IMR-90 (cell line): ENCODE results near the gene FAM32A. TPM values are rescaled to one million over a fixed set of nuclear protein-coding genes. Genes with fewer than 3 reads are reported as not detected.

Experiments used
- ATAC-seq: fragments of 200-7000 bp; cut with Tn5 transposase; 2 replicates; pipeline ENCODE4 v1.9.1; 2020; ENCODE audit warnings: low read depth, mild to moderate bottlenecking, moderate library complexity
- BruUV-seq: library from RNA; stranded (reverse); fragments of 400-500 nt; replicated peaks from 2 replicates; lab custom pipeline; 2021; lab: Mats Ljungman, UMichigan
- CTCF ChIA-PET: fragments of 300-600 bp; formaldehyde crosslinking; extraction: SDS; loops from one replicate; lab custom pipeline; 2021; ENCODE audit warnings: antibody characterized with exemption; lab: Yijun Ruan, JAX
- POLR2A ChIA-PET: fragments of 300-600 bp; sonication (Branson Sonifier 250); formaldehyde crosslinking; loops from one replicate; lab custom pipeline; 2022; ENCODE audit warnings: antibody characterized with exemption; ENCODE audit not compliant: unreplicated experiment; lab: Charles Lee
- DNase-seq: peaks from one replicate; pipeline ENCODE4 v3.0.0; 2013
- H2AFZ ChIP-seq: replicated peaks from 2 replicates; pipeline ENCODE3; 2013; ENCODE audit warnings: low read length, mild to moderate bottlenecking; ENCODE audit not compliant: poor library complexity
- H2AK5ac ChIP-seq: 2 replicates; pipeline ENCODE4 v1.6.1; 2013; ENCODE audit warnings: low read depth, low read length, inconsistent platforms
- H2AK9ac ChIP-seq: replicated peaks from 2 replicates; pipeline ENCODE3; 2013; ENCODE audit warnings: mild to moderate bottlenecking, low read depth, low read length, moderate library complexity; ENCODE audit not compliant: poor library complexity
- H2BK120ac ChIP-seq: 2 replicates; pipeline ENCODE4 v1.6.1; 2013; ENCODE audit warnings: low read depth, low read length, inconsistent platforms
- H2BK15ac ChIP-seq: 3 replicates; pipeline ENCODE4 v1.6.1; 2013; ENCODE audit warnings: low read depth, low read length, inconsistent platforms
- H2BK20ac ChIP-seq: 2 replicates; pipeline ENCODE4 v1.6.1; 2013; ENCODE audit warnings: low read depth, mild to moderate bottlenecking, inconsistent platforms, low read length, moderate library complexity
- H2BK5ac ChIP-seq: 2 replicates; pipeline ENCODE4 v1.6.1; 2013; ENCODE audit warnings: mild to moderate bottlenecking, low read depth, low read length, inconsistent platforms; ENCODE audit not compliant: poor library complexity, severe bottlenecking
- H3K14ac ChIP-seq: replicated peaks from 2 replicates; pipeline ENCODE4 v1.6.1; 2013; ENCODE audit warnings: low read depth, low read length, inconsistent platforms
- H3K18ac ChIP-seq: 2 replicates; pipeline ENCODE4 v1.6.1; 2013; ENCODE audit warnings: low read depth, low read length, control low read depth
- H3K23ac ChIP-seq: 2 replicates; pipeline ENCODE4 v1.6.1; 2013; ENCODE audit warnings: low read depth, low read length, inconsistent platforms
- H3K27ac ChIP-seq: 2 replicates; pipeline ENCODE4 v1.5.1; 2013; ENCODE audit warnings: mild to moderate bottlenecking, control low read depth, low read length; ENCODE audit not compliant: insufficient read depth
- H3K27me3 ChIP-seq: 2 replicates; pipeline ENCODE4 v1.6.1; 2013; ENCODE audit warnings: low read length; ENCODE audit not compliant: control insufficient read depth, insufficient read depth
- H3K36me3 ChIP-seq: 2 replicates; pipeline ENCODE4 v1.6.1; 2013; ENCODE audit warnings: low read length, mixed read lengths; ENCODE audit not compliant: control insufficient read depth, insufficient read depth
- H3K4ac ChIP-seq: 2 replicates; pipeline ENCODE4 v1.6.1; 2013; ENCODE audit warnings: low read depth, low read length, inconsistent platforms
- H3K4me1 ChIP-seq: 2 replicates; pipeline ENCODE4 v1.6.1; 2013; ENCODE audit warnings: low read length, mixed read lengths; ENCODE audit not compliant: control insufficient read depth, insufficient read depth
- H3K4me2 ChIP-seq: 2 replicates; pipeline ENCODE4 v1.6.1; 2013; ENCODE audit warnings: low read depth, mild to moderate bottlenecking, control low read depth, low read length, moderate library complexity
- H3K4me3 ChIP-seq: 2 replicates; pipeline ENCODE4 v1.5.1; 2013; ENCODE audit warnings: low read depth, mild to moderate bottlenecking, control low read depth, low read length, moderate library complexity; ENCODE audit not compliant: insufficient read depth
- H3K56ac ChIP-seq: 2 replicates; pipeline ENCODE4 v1.6.1; 2013; ENCODE audit warnings: low read length, inconsistent platforms; ENCODE audit not compliant: insufficient read depth; ENCODE audit errors: extremely low read depth
- H3K79me1 ChIP-seq, 2 experiments: 2 replicates each; pipeline ENCODE4 v1.6.1; 2013; ENCODE audit warnings: low read length in 2 of 2, inconsistent platforms in 1 of 2, low read depth in 1 of 2
- H3K9ac ChIP-seq: 2 replicates; pipeline ENCODE4 v1.6.1; 2013; ENCODE audit warnings: low read depth, low read length, control low read depth
- H3K9me1 ChIP-seq: 2 replicates; pipeline ENCODE4 v1.6.1; 2013; ENCODE audit warnings: low read length, inconsistent platforms; ENCODE audit not compliant: insufficient read depth
- H3K9me3 ChIP-seq: 2 replicates; pipeline ENCODE4 v1.6.1; 2013; ENCODE audit warnings: low read length; ENCODE audit not compliant: control insufficient read depth, insufficient read depth
- H4K20me1 ChIP-seq: 2 replicates; pipeline ENCODE4 v1.6.1; 2013; ENCODE audit warnings: low read length, inconsistent platforms; ENCODE audit not compliant: insufficient read depth
- H4K5ac ChIP-seq: 2 replicates; pipeline ENCODE4 v1.6.1; 2013; ENCODE audit warnings: mild to moderate bottlenecking, low read depth, low read length, control low read depth
- H4K8ac ChIP-seq, 2 experiments: 2 replicates each; pipeline ENCODE4 v1.6.1; 2013; ENCODE audit warnings: low read depth in 2 of 2, low read length in 2 of 2, control low read depth in 1 of 2, inconsistent platforms in 1 of 2
- H4K91ac ChIP-seq: 2 replicates; pipeline ENCODE4 v1.6.1; 2013; ENCODE audit warnings: low read depth, low read length, inconsistent platforms; ENCODE audit not compliant: insufficient read depth
- CEBPB ChIP-seq: IDR thresholded peaks from 2 replicates; pipeline ENCODE4 v1.6.1; 2012; ENCODE audit warnings: low read depth, low read length, improper control_type of control experiment
- CHD1 ChIP-seq: IDR thresholded peaks from 2 replicates; pipeline ENCODE4 v1.6.1; 2012; ENCODE audit warnings: low read depth, low read length, improper control_type of control experiment
- ELK1 ChIP-seq: fragments of 150-350 bp; IDR thresholded peaks from 2 replicates; pipeline ENCODE4 v1.6.1; 2016; ENCODE audit warnings: low read depth, mild to moderate bottlenecking, low read length, moderate library complexity, borderline replicate concordance
- FOS ChIP-seq: fragments of 150-350 bp; IDR thresholded peaks from 2 replicates; pipeline ENCODE4 v1.6.1; 2016; ENCODE audit warnings: low read depth, low read length
- MAFK ChIP-seq: IDR thresholded peaks from 2 replicates; pipeline ENCODE4 v1.6.1; 2012; ENCODE audit warnings: low read depth, low read length, improper control_type of control experiment
- MXI1 ChIP-seq: IDR thresholded peaks from 2 replicates; pipeline ENCODE4 v1.6.1; 2012; ENCODE audit warnings: low read depth, mild to moderate bottlenecking, low read length, moderate library complexity, borderline replicate concordance
- POLR2A ChIP-seq: IDR thresholded peaks from 2 replicates; pipeline ENCODE4 v1.6.1; 2012; ENCODE audit warnings: mild to moderate bottlenecking, low read depth, low read length
- RCOR1 ChIP-seq: IDR thresholded peaks from 2 replicates; pipeline ENCODE4 v1.6.1; 2012; ENCODE audit warnings: mild to moderate bottlenecking, low read length, improper control_type of control experiment; ENCODE audit not compliant: insufficient replicate concordance
- RFX5 ChIP-seq: IDR thresholded peaks from 2 replicates; pipeline ENCODE4 v1.8.0; 2012; ENCODE audit warnings: low read depth, mild to moderate bottlenecking, low read length, moderate library complexity
- SMC3 ChIP-seq: fragments of 150-350 bp; IDR thresholded peaks from 2 replicates; pipeline ENCODE4 v1.6.1; 2016; ENCODE audit warnings: low read depth, mild to moderate bottlenecking, antibody characterized with exemption, low read length, moderate library complexity
- USF2 ChIP-seq: fragments of 150-350 bp; IDR thresholded peaks from 2 replicates; pipeline ENCODE4 v1.6.1; 2017; ENCODE audit warnings: mild to moderate bottlenecking, antibody characterized with exemption, low read length, low read depth
- WGBS, 2 experiments: methylation state at CpG; one replicate each; pipeline versions ENCODE4 v1.1.5 to v1.1.7; 2013; ENCODE audit warnings: missing lambda C conversion rate in 2 of 2; ENCODE audit not compliant: insufficient read length in 1 of 2; ENCODE audit errors: extremely low coverage in 2 of 2; 5-methylcytosine and 5-hydroxymethylcytosine counted together
- dilution Hi-C: fragments of 300-500 bp; cut with HindIII; formaldehyde crosslinking; loops from one replicate; pipeline ENCODE4 v1.14.3; 2018; ENCODE audit warnings: low sequenced_read_pairs; ENCODE audit not compliant: unreplicated experiment
- in situ Hi-C: fragments of 300-500 bp; cut with MboI; formaldehyde crosslinking; loops from 3 replicates; pipeline ENCODE4 v1.14.3; 2019; ENCODE audit warnings: low sequenced_read_pairs, inconsistent platforms, mixed read lengths
- intact Hi-C: fragments of 100-400 bp; cut with micrococcal nuclease; formaldehyde crosslinking; loops from 2 replicates; pipeline ENCODE4 v1.10.0; 2022
- polyA plus RNA-seq, 3 experiments: library from polyadenylated mRNA; depleted of rRNA; stranded (reverse); fragments of >200 nt; gene quantifications; 2 replicates each; pipeline ENCODE4 v1.2.3, GENCODE V29; 2012; ENCODE audit warnings: low replicate concordance in 1 of 3
- total RNA-seq: library from RNA; depleted of rRNA; stranded (reverse); fragments of >200 nt; gene quantifications from 2 replicates; pipeline ENCODE4 v1.2.3, GENCODE V29; 2012

The FAM32A gene
- total and polyA plus RNA-seq, 2 of the 4 experiments (the other 2 are of a cell fraction) = 99.5 to 130 TPM

GRCh38 chr19:16216744-16217670, 31.8 kb downstream of the FAM32A start (continued):
- TF ChIP-seq USF2 (no peak), POLR2A (no peak)

- POLR2A ChIA-PET = no interaction called here
- WGBS, 2 experiments = 100% methylated on average over 8 of the region's 16 CpGs; no CpG with 5 or more reads in 1 of the 2 experiments
- H2AK5ac ChIP-seq = no peak overlapping the region
- TF ChIP-seq ELK1 (no peak), RCOR1 (no peak), SMC3 (no peak), FOS (no peak), CEBPB (no peak), MXI1 (no peak), RFX5 (no peak), CHD1 (no peak), MAFK (no peak), USF2 (no peak)
Observed at GRCh38 chr19:16217716-16218451, 32.7 kb downstream of the FAM32A start.

More at GRCh38 chr19:16217716-16218451, 32.7 kb downstream of the FAM32A start:
- H2BK5ac ChIP-seq = no peak overlapping the region
- no peaks in the 10 kb centered on the region for H3K27me3 ChIP-seq
- H3K14ac ChIP-seq = no peak overlapping the region
- no peak; the same call in 1 of the 2 replicates for ATAC-seq
- H4K5ac ChIP-seq = no peak overlapping the region
- no peak overlapping the region for H3K23ac ChIP-seq
- H3K79me1 ChIP-seq = peaks cover 25 to 45% of the 10 kb centered on the region in 2 experiments
- H3K4me3 ChIP-seq = no peak overlapping the region
- H3K18ac ChIP-seq = no peak overlapping the region
- H3K36me3 ChIP-seq = peaks cover 40% of the 10 kb centered on the region
- H2AK9ac ChIP-seq = no peak overlapping the region
- no TSS peak for BruUV-seq
- peaks cover 28% of the 10 kb centered on the region for H3K9me3 ChIP-seq
- H3K56ac ChIP-seq = no peak overlapping the region
- H3K9ac ChIP-seq = no peak overlapping the region
- peaks cover under 1% of the 10 kb centered on the region; the same call in 1 of the 2 replicates for H3K9me1 ChIP-seq
- H4K20me1 ChIP-seq = peaks cover 24% of the 10 kb centered on the region
- no peak for DNase-seq
- CTCF ChIA-PET = interaction anchor here (0.6 kb wide), 1 partner anchor 575 kb away, joined by 3 read pairs; no protein-coding TSS in a partner anchor
- no peak overlapping the region for H3K4ac ChIP-seq
- no peak overlapping the region for H2BK15ac ChIP-seq
- no peaks in the 10 kb centered on the region for H3K4me1 ChIP-seq
- dilution Hi-C loops (no loop called here), in situ Hi-C loops (no loop called here), intact Hi-C loops (no loop called here)
- H2BK20ac ChIP-seq = no peak overlapping the region
- H3K27ac ChIP-seq = no peak overlapping the region
- no peak overlapping the region for H4K8ac ChIP-seq
- no peak overlapping the region for H4K91ac ChIP-seq
- H2BK120ac ChIP-seq = no peak overlapping the region
- no peak overlapping the region for H2AFZ ChIP-seq
- no peak overlapping the region for H3K4me2 ChIP-seq
